RCC 7860 (cell line): ENCODE results near the gene CRB2.

Experiments
- DNase-seq: peaks from one replicate; pipeline ENCODE4 v3.0.0-alpha.2; 2015; ENCODE audit warnings: low spot score
- FAIRE-seq: peaks from 2 replicates; lab custom pipeline; 2012; peaks lifted over from hg19 to GRCh38; lab: Jason Lieb, UNC

Gene CRB2

DNA sequence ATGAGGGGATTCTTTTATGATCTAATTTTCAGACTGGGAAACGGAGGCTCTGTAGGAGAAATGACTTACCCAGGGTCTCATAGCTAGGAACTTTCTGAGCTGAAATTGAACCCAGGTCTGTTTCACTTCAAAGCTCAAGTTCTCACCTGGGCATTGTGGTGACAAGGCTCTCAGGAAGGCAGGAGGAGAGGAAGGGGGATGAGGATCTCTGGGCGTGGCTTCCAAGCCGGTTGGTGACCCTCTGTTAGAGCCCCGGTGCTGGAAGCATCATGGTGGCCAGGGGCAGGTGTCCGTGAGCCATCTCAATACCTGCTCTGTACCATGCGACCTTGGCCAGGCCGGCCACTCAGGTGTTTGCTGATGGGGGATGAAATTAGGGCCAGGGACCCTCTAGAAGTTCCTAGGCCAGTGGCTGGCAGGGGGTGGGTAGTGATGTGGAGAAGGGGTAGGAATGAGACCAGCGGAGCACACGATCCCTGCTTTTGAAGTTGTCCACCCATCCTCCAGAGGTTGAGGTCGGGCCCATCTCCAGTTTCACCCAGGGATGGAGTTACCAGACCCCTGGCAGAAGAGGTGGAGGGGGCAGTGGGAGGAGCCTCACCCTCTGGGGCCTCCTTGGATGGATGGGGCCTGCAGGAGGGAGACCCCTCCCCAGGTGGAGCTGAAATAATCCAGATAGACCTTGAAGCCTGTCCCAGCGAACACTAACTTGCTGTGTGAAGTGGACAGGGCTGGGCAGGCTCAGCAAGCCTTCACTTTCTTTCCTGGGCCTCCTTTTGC lies 5.9 kb downstream of the CRB2 start:
- FAIRE-seq (no peak), DNase-seq (no peak)

DNA sequence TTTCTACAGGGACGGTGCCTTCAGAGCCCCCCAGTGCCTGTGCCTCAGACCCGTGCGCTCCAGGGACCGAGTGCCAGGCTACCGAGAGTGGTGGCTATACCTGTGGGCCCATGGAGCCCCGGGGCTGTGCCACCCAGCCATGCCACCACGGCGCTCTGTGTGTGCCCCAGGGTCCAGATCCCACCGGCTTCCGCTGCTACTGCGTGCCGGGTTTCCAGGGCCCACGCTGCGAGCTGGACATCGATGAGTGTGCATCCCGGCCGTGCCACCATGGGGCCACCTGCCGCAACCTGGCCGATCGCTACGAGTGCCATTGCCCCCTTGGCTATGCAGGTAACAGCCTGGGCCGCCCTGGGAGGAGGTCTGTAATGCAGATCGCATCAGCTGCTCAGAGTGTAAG lies 6.9 kb downstream of the CRB2 start:
- FAIRE-seq = no peak
- no peak for DNase-seq

DNA sequence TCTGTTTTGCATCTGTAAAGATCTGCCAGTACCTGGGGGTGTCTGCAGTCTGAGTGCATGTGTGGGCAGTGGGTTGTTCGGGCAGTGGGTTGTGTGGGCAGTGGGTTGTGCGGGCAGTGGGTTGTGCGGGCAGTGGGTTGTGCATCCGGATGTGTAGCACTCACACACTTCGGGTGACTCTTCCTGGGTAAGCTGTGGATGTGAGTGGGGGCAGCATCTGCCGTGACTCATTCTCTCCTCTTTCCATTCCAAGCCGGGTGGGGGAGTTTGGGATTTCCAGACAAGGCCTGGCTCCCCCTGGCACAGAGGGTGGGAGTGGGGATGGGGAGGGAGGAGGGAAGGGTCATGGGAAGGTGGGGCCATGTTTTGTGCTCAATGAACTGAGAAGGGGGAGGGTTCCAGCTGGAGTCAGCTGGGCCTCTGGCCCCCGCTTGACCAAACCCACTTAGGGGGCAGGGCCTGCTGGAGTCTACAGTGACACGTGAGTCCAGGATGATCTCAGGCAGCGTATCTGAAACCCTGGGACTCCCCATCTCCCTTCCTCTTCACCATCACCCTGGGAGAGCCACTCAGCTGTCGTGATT lies 8.3 kb downstream of the CRB2 start:
- DNase-seq = peak; percentile 83

DNA sequence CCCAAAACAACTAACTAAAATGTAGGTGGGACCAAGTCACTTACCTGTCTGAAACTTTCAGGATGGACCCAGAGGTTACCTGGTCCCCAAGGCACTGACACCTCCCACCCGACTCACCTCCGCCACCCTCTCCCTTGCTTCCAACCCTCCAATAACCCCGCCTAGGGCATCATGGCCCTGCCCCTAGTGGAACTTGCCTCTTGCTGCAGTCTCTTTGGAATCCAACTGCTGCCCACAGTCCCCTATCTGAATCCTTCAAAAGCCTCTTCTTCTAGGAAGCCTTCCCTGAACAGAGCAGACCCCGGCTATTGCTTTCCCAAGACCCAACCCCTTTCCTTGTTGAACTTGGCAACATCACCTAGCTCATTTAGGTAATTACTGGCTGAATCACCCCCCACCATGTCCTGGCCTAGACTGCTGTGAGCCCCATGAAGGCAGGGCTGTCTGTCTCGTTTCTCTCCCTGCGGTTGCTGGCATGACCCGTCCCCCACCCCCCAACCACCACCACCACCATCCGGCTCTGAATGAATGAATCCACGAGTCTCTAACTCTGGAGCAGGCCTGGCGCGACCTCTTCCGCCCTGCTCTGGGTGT lies 9.4 kb downstream of the CRB2 start:
- no peak for FAIRE-seq
- no peak for DNase-seq

More for the DNA sequence above, 8.3 kb downstream of the CRB2 start:
- FAIRE-seq = peak; percentile 60

DNA sequence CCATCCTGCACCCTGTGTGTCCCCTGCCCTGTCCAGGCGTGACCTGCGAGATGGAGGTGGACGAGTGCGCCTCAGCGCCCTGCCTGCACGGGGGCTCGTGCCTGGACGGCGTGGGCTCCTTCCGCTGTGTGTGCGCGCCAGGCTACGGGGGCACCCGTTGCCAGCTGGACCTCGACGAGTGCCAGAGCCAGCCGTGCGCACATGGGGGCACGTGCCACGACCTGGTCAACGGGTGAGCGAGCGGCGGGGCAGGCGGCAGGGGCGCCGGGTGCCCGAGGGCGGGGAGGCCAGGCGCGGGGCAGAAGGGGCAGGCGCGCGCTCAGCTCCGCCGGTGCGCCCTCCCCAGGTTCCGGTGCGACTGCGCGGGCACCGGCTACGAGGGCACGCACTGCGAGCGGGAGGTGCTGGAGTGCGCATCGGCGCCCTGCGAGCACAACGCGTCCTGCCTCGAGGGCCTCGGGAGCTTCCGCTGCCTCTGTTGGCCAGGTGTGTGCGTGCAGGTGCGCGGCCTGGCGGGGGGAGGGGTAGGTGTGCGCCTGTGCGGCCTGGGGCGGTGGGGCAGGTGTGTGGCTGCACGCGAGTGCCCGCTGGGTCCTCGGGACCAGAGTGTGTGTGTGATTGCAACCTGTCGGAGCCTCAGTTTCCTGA lies 10.0 kb downstream of the CRB2 start:
- no peak for DNase-seq
- FAIRE-seq = no peak

DNA sequence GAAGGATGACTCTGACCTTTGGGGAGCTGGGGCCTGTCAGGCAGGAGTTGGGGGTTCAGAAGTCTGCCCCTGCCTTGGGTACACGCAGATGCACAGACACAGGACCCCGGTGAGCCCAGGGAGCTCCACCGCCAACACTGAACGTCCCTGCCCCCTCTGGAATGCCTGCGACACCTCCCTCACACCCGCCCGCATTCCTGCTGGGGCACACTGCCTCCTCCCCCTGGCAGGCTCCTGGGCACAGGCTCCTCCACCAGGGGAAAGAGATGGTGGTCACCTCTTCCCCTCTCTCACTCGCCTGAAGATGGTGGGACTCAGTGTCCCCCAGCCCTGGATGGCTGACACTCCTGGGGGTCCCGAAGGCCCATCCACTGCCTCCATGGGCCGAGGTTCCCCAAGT lies 12.0 kb downstream of the CRB2 start:
- no peak for FAIRE-seq

DNA sequence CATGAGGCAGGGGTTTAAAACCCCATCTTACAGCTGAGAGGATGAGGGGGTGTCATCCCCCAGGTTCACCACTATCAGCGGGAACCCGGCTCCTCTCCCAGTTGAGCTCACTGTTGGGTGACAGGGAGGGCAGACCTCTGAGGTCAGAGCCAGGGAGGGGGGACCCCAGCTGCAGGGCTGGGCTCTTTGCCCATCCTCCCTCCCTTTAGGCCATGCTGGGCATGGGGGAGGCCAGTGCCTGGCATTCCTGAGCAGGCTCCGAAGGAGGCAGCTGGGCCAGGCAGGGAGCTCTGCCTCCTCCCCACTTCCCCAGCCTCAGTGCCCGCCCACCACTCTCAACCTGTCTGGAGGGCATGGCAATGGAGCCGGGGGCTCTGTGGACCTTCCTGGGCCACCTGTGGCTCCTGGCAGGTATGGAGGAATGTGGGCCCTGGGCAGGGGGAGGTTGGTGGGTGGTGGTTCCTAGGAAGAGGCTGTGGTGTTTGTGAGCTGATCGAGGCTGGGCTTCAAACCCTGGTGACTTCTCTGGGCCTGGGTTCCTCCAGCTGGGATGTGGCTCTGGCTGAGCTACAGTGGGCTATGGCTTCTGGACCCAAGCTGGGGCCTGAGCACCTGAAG lies 12.6 kb downstream of the CRB2 start:
- FAIRE-seq = no peak
- no peak for DNase-seq

More for the DNA sequence above, 12.0 kb downstream of the CRB2 start:
- no peak for DNase-seq

DNA sequence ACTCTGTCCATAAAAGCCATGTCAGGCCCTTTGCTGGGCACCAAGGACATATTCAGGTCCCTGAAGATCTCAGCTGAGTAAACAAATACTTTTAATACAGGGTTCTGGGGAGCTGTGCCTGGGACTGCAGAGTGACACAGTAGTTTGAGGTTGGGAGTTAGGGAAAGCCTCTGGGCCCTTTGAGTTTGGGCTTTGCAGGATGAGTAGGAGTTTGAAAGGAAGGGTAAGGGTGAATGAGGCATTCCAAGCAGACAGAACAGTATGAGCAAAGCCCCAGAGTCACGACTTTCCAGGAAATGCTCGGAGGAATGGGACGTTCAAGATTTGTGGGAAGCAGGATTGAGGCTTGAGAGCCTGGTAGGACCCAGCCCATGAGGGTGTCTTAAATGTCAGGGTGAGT lies 13.3 kb downstream of the CRB2 start:
- FAIRE-seq (no peak), DNase-seq (no peak)

DNA sequence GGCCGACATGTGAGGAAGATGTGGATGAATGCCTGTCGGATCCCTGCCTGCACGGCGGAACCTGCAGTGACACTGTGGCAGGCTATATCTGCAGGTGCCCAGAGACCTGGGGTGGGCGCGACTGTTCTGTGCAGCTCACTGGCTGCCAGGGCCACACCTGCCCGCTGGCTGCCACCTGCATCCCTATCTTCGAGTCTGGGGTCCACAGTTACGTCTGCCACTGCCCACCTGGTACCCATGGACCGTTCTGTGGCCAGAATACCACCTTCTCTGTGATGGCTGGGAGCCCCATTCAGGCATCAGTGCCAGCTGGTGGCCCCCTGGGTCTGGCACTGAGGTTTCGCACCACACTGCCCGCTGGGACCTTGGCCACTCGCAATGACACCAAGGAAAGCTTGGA lies 14.1 kb downstream of the CRB2 start:
- no peak for FAIRE-seq
- DNase-seq = no peak

DNA sequence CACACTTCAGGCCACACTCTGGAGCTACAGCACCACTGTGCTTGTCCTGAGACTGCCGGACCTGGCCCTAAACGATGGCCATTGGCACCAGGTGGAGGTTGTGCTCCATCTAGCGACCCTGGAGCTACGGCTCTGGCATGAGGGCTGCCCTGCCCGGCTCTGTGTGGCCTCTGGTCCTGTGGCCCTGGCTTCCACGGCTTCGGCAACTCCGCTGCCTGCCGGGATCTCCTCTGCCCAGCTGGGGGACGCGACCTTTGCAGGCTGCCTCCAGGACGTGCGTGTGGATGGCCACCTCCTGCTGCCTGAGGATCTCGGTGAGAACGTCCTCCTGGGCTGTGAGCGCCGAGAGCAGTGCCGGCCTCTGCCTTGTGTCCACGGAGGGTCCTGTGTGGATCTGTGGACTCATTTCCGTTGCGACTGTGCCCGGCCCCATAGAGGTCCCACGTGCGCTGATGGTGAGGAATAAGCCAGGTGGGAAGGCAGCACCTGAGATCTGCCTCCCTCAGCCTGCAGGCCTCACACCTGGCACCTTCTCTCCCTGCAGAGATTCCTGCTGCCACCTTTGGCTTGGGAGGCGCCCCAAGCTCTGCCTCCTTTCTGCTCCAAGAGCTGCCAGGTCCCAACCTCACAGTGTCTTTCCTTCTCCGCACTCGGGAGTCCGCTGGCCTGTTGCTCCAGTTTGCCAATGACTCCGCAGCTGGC lies 14.7 kb downstream of the CRB2 start:
- FAIRE-seq = no peak
- no peak for DNase-seq

DNA sequence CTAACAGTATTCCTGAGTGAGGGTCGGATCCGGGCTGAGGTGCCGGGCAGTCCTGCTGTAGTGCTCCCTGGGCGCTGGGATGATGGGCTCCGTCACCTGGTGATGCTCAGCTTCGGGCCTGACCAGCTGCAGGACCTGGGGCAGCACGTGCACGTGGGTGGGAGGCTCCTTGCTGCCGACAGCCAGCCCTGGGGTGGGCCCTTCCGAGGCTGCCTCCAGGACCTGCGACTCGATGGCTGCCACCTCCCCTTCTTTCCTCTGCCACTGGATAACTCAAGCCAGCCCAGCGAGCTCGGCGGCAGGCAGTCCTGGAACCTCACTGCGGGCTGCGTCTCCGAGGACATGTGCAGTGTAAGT lies 15.2 kb downstream of the CRB2 start:
- no peak for FAIRE-seq
- no peak for DNase-seq

DNA sequence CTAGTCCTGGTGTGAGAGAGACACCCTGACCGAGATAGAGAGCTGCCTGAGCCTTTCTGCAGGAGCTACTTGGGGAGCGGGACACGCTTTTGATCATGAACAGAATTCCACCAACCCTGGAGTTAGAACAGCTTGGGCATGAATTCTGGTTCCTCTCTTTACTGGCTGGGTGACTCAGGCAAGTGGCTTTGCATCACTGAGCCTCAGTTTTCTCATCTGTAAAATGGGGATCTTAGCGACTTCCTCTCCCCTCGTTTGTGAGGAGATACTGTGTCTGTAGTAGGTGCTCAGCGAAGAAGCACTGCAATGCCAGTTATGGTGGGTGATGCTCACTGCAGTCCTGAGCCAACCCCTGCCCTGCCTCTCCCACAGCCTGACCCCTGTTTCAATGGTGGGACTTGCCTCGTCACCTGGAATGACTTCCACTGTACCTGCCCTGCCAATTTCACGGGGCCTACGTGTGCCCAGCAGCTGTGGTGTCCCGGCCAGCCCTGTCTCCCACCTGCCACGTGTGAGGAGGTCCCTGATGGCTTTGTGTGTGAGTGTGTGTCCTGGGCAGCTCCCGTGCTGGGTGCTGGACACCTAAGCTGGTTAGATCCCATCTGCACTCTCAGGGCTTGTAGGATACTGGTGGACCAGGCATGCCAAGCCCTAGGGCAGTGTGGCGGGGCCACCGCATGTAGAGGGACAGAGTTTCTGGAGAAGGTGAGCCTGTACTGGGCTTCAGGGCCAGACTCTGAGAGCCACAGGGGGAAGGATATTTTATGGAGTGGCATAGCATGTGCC lies 16.0 kb downstream of the CRB2 start:
- FAIRE-seq = no peak
- no peak for DNase-seq

DNA sequence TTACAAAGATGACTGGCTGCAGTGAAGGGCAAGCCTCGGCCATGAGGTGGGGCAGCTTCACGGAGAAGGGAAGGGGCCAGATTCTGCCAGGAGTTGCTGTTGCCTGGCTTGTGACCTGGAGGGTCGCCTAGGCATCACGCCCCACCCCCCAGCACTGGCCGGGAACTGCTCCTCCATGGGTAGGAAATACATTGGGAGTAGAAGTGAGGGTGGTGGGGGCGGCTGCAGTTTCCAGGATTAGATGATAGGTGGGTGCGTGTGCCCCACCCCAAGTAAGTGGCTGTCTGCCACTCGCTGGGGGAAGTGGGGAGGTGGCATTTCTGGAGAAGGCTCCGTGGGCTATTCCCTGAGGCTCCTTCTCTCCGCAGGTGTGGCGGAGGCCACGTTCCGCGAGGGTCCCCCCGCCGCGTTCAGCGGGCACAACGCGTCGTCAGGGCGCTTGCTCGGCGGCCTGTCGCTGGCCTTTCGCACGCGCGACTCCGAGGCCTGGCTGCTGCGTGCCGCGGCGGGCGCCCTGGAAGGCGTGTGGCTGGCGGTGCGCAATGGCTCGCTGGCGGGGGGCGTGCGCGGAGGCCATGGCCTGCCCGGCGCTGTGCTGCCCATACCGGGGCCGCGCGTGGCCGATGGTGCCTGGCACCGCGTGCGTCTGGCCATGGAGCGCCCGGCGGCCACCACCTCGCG lies 16.9 kb downstream of the CRB2 start:
- no peak for FAIRE-seq

DNA sequence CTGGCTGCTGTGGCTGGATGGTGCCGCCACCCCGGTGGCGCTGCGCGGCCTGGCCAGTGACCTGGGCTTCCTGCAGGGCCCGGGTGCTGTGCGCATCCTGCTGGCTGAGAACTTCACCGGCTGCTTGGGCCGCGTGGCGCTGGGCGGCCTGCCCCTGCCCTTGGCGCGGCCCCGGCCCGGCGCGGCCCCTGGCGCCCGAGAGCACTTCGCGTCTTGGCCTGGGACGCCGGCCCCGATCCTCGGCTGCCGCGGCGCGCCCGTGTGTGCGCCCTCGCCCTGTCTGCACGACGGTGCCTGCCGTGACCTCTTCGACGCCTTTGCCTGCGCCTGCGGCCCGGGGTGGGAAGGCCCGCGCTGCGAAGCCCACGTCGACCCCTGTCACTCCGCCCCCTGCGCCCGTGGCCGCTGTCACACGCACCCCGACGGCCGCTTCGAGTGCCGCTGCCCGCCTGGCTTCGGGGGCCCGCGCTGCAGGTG lies 17.5 kb downstream of the CRB2 start:
- DNase-seq = no peak
- no peak for FAIRE-seq

More for the DNA sequence above, 16.9 kb downstream of the CRB2 start:
- no peak for DNase-seq

DNA sequence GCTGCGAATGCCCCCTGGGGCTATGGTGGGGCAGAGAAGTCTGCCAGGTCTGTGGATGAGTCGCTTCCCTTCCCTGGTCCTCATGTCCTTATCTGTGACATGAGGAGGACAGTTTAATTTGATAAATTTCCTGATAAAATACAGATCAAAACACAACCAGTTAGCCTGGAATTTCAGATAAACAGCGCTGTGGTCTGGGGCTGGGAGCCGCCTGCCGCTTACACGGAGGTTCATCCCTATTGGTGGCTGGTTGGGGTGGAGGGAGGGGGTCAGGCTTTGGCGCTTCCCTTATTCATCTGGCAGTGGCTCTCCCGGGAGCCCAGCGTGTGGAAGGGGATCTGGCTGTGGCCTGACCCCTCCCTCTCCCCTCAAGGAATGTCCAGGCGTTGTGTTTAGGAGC lies 17.9 kb downstream of the CRB2 start:
- DNase-seq (no peak), FAIRE-seq (no peak)

DNA sequence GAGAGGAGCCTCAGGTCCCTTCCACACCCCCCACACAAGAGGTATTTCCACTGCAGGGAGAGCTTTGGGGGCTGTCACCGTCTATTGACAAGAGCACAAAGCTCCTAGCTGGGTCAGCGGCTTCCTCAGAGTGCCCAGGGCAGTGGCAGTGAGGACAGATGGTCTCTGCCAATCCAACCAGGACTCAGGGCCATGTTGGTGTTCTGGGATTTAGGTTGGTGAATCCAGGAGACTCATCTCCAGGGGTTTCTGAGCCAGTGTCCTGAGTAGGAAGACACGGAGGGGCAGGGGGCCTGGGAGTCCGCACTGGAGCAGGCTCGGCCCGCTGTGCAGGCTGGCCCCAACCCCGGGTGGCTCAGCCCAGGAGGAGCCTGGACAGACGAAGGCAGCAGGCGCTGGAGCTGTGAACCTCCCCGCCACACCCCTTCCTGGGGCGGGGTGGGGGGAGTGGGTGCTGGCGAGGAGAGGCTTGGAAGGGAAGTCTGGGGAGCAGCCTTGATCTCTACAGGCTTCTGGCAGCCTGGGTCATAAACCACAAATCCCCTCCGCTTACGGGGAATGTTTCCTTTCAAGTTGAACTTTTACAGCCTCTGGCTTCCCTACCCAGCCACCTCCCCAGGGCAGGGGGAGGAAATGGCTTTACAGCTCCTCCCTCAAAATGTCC lies 19.6 kb downstream of the CRB2 start:
- FAIRE-seq (peak; percentile 52), DNase-seq (peak; percentile 70)

DNA sequence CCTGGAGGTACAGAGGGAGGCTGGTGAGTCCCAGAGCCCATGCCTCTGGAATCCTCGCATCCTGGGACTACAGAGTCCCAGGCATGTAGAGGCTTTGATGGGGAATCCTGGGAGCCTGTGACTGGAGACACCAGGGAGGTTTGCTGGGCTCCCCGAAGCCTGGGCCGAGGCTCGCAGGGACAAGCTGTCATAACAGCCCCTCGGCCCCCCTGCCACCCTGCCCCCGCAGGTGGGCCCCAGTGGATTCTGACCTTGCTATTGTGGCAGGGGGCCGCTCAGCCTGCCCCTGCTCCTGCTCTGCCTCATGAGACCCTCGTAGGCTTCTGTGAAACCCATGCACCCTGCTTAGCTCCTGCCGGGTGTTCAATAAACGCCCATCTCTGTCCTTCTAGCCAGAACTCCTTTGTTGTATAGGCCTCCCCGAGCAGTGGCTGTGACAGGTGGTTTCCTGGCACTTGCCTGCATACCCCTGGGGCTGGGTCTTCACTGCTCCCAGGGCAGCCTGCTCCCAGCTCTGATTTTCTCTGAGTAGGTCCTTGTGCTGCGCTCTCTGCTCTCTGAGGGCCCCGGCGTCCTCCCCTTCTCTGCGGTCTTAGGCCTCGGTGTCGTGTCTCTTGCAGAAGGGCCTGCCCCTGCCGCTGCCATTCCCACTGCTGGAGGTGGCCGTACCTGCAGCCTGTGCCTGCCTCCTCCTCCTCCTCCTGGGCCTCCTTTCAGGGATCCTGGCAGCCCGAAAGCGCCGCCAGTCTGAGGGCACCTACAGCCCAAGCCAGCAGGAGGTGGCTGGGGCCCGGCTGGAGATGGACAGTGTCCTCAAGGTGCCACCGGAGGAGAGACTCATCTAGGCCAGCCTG lies 20.4 kb downstream of the CRB2 start:
- no peak for DNase-seq
- no peak for FAIRE-seq
